Caco-2 (cell line): ENCODE results near the gene NRXN3. TPM values are rescaled to one million over a fixed set of nuclear protein-coding genes. Genes with fewer than 3 reads are reported as not detected.
"Not testable (repeated sequence)": the region's sequence is repeated elsewhere in the genome, so short reads cannot be mapped to it uniquely, and the experiment has no call there.

Source experiments
- BruUV-seq: library from RNA; stranded (reverse); fragments of 400-500 nt; replicated peaks from 2 replicates; lab custom pipeline; 2021; lab: Mats Ljungman, UMichigan
- CTCF ChIA-PET: fragments of 300-600 bp; sonication (Branson Sonifier 250); formaldehyde crosslinking; loops from one replicate; lab custom pipeline; 2022; ENCODE audit warnings: antibody characterized with exemption; lab: Charles Lee
- POLR2A ChIA-PET: fragments of 300-600 bp; sonication (Branson Sonifier 250); formaldehyde crosslinking; loops from one replicate; lab custom pipeline; 2022; ENCODE audit warnings: antibody characterized with exemption; lab: Charles Lee
- DNase-seq, 2 experiments: peaks; one replicate each; pipeline versions ENCODE4 v3.0.0 to v3.0.0-alpha.2; 2020 to 2022
- H3K27me3 ChIP-seq: replicated peaks from 2 replicates; pipeline ENCODE4 v1.6.0; 2011; ENCODE audit warnings: low read length; ENCODE audit not compliant: control insufficient read depth, insufficient read depth
- H3K36me3 ChIP-seq: 2 replicates; pipeline ENCODE4 v1.5.1; 2011; ENCODE audit warnings: low read length; ENCODE audit not compliant: control insufficient read depth, insufficient read depth
- H3K4me1 ChIP-seq: fragments of 250-450 bp; sonication (Bioruptor Pico); 2 replicates; pipeline ENCODE4 v1.5.1; 2020; ENCODE audit warnings: mild to moderate bottlenecking
- H3K4me3 ChIP-seq: 2 replicates; pipeline ENCODE4 v1.5.1; 2011; ENCODE audit warnings: low read depth, mild to moderate bottlenecking, control low read depth, low read length
- H3K9me3 ChIP-seq: fragments of 250-450 bp; sonication (Bioruptor Pico); 2 replicates; pipeline ENCODE4 v1.5.1; 2020; ENCODE audit warnings: mild to moderate bottlenecking, moderate library complexity
- H3K27ac Mint-ChIP-seq: one replicate; pipeline ENCODE4 v1.8.0; 2022; ENCODE audit warnings: mixed read lengths; ENCODE audit not compliant: unreplicated experiment
- H3K27me3 Mint-ChIP-seq: one replicate; pipeline ENCODE4 v1.8.0; 2022; ENCODE audit warnings: mixed read lengths; ENCODE audit not compliant: insufficient read depth, unreplicated experiment
- H3K36me3 Mint-ChIP-seq: one replicate; pipeline ENCODE4 v1.8.0; 2022; ENCODE audit warnings: mild to moderate bottlenecking, mixed read lengths; ENCODE audit not compliant: insufficient read depth, unreplicated experiment
- H3K4me1 Mint-ChIP-seq: one replicate; pipeline ENCODE4 v1.8.0; 2022; ENCODE audit warnings: low read depth, mixed read lengths; ENCODE audit not compliant: unreplicated experiment
- H3K4me3 Mint-ChIP-seq: one replicate; pipeline ENCODE4 v1.8.0; 2022; ENCODE audit warnings: mild to moderate bottlenecking, moderate library complexity, mixed read lengths; ENCODE audit not compliant: unreplicated experiment
- H3K9me3 Mint-ChIP-seq: one replicate; pipeline ENCODE4 v1.8.0; 2022; ENCODE audit warnings: mixed read lengths; ENCODE audit not compliant: unreplicated experiment
- intact Hi-C: fragments of 100-400 bp; cut with micrococcal nuclease; formaldehyde crosslinking; loops from one replicate; pipeline ENCODE4 v1.10.0; 2022; ENCODE audit not compliant: unreplicated experiment
- total RNA-seq: library from RNA; stranded (reverse); gene quantifications from 2 replicates; pipeline ENCODE4 v1.2.3, GENCODE V29; 2022
- TF ChIP-seq, protein P1 (sequence below), 2 experiments: fragments of 200-600 bp in 1 of 2; IDR thresholded peaks; 1 replicate in 1 of 2; 2 replicates in 1 of 2; pipeline versions ENCODE4 v1.5.1 to v1.8.0; 2011 to 2022; ENCODE audit warnings: antibody characterized with exemption in 1 of 2, control low read depth in 1 of 2, inconsistent platforms in 1 of 2, low read depth in 1 of 2, low read length in 1 of 2, mild to moderate bottlenecking in 1 of 2, moderate library complexity in 1 of 2; ENCODE audit not compliant: insufficient read depth in 1 of 2, severe bottlenecking in 1 of 2, unreplicated experiment in 1 of 2

The NRXN3 gene
- total RNA-seq, 1 experiment from 2014 or later, result 12.4 TPM

DNA sequence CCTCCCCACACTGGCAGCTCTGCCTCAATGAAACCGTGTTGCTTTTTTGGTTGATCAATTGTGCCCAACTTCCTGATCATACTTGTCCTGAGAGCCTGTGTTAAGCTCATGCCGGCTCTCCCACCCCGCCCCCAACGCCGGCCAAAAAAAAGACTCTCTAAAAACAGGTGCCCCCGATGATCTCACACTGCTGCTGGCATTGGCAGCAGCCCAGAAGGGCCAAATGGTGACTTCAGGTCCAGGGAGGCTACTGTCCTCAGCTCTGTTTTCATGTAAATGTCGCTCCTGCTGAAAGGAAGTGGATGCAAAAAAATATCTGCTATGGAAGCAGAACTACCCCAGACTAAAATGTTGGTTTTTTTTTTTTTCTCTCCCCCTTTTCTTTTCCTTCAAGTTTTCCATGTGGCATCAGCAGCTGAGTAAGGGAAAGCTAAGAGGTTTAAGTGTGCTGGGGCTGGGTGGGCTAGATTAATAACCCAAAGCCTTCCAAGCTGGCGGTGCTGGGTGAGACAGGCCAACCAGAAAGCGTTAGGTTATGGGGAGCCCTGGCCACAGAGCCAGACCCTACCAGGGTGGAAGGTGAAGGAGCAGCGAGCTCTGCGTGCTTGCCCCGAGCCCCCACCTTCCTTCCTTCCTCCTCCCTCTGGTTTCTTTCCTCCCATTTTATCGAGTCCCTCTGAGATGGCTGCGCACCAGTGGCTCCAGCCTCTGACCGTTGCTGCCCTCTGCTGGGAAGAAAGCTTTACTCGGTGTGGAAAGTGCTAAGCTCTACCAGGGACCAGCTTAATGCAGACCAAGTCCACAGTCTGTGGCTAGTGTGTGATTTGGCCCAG, 396.1 kb downstream of the NRXN3 start:
- no peaks in the 10 kb centered on the region for H3K9me3 Mint-ChIP-seq
- no peak overlapping the region for H3K27ac Mint-ChIP-seq
- H3K4me1 Mint-ChIP-seq, result no peaks in the 10 kb centered on the region
- intact Hi-C loops, result loop anchor here (1.0 to 2.0 kb wide), 3 partner anchors 118 to 543 kb away; no protein-coding TSS in a partner anchor
- no peaks in the 10 kb centered on the region for H3K36me3 ChIP-seq
- no TSS peak for BruUV-seq
- no peak overlapping the region for H3K4me3 Mint-ChIP-seq
- ChIA-PET CTCF (interaction anchor here (0.5 to 1.7 kb wide), 17 partner anchors 9 to 704 kb away, joined by 3 to 9 read pairs (median 4); no protein-coding TSS in a partner anchor), POLR2A (interaction anchor here (0.7 kb wide), 1 partner anchor 34 kb away, joined by 3 read pairs; no protein-coding TSS in a partner anchor)
- no peaks in the 10 kb centered on the region for H3K4me1 ChIP-seq
- H3K36me3 Mint-ChIP-seq, result no peaks in the 10 kb centered on the region
- H3K27me3 ChIP-seq, result no peaks in the 10 kb centered on the region
- H3K27me3 Mint-ChIP-seq, result peaks cover 9% of the 10 kb centered on the region
- TF ChIP-seq, protein P1, sequence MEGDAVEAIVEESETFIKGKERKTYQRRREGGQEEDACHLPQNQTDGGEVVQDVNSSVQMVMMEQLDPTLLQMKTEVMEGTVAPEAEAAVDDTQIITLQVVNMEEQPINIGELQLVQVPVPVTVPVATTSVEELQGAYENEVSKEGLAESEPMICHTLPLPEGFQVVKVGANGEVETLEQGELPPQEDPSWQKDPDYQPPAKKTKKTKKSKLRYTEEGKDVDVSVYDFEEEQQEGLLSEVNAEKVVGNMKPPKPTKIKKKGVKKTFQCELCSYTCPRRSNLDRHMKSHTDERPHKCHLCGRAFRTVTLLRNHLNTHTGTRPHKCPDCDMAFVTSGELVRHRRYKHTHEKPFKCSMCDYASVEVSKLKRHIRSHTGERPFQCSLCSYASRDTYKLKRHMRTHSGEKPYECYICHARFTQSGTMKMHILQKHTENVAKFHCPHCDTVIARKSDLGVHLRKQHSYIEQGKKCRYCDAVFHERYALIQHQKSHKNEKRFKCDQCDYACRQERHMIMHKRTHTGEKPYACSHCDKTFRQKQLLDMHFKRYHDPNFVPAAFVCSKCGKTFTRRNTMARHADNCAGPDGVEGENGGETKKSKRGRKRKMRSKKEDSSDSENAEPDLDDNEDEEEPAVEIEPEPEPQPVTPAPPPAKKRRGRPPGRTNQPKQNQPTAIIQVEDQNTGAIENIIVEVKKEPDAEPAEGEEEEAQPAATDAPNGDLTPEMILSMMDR (IDR thresholded peaks at IDR 0.05; ENCODE audit: insufficient read depth in 1 of 2, low read depth in 1 of 2, low read length in 1 of 2, severe bottlenecking in 1 of 2, unreplicated experiment in 1 of 2), result peak; percentile 61 to 78
- DNase-seq, result peak; percentile 68 to 75
- H3K9me3 ChIP-seq, result no peaks in the 10 kb centered on the region
- no peak overlapping the region for H3K4me3 ChIP-seq

- no peaks in the 10 kb centered on the region for H3K9me3 ChIP-seq
- no peaks in the 10 kb centered on the region for H3K36me3 ChIP-seq
- ChIA-PET CTCF (interaction anchor here (0.5 to 1.7 kb wide), 16 partner anchors 10 to 705 kb away, joined by 3 to 9 read pairs (median 4); no protein-coding TSS in a partner anchor), POLR2A (interaction anchor here (0.7 kb wide), 1 partner anchor 33 kb away, joined by 3 read pairs; no protein-coding TSS in a partner anchor)
- no peaks in the 10 kb centered on the region for H3K27me3 ChIP-seq
- Mint-ChIP-seq H3K27me3 (peaks cover 9% of the 10 kb centered on the region), H3K27ac (no peak overlapping the region), H3K9me3 (peaks cover under 1% of the 10 kb centered on the region), H3K4me3 (no peak overlapping the region), H3K36me3 (no peaks in the 10 kb centered on the region), H3K4me1 (no peaks in the 10 kb centered on the region)
- DNase-seq, result no peak
- TF ChIP-seq, protein P1 (IDR thresholded peaks at IDR 0.05; ENCODE audit: insufficient read depth in 1 of 2, low read depth in 1 of 2, low read length in 1 of 2, severe bottlenecking in 1 of 2, unreplicated experiment in 1 of 2), result no peak
- no peaks in the 10 kb centered on the region for H3K4me1 ChIP-seq
- no TSS peak for BruUV-seq
- intact Hi-C loops, result loop anchor here (1.0 to 2.0 kb wide), 3 partner anchors 119 to 544 kb away; no protein-coding TSS in a partner anchor
- no peak overlapping the region for H3K4me3 ChIP-seq
Measured at GRCh38 chr14:78566859-78567172, 396.6 kb downstream of the NRXN3 start.

GRCh38 chr14:78567343-78567742, 397.2 kb downstream of the NRXN3 start:
- ChIA-PET CTCF (interaction anchor here (1.2 kb wide), 1 partner anchor 12 kb away, joined by 8 read pairs; no protein-coding TSS in a partner anchor), POLR2A (no interaction called here)
- H3K4me1 ChIP-seq, result no peaks in the 10 kb centered on the region
- Mint-ChIP-seq H3K27ac (no peak overlapping the region), H3K36me3 (no peaks in the 10 kb centered on the region), H3K4me1 (no peaks in the 10 kb centered on the region), H3K27me3 (peaks cover 9% of the 10 kb centered on the region), H3K9me3 (peaks cover 6% of the 10 kb centered on the region), H3K4me3 (no peak overlapping the region)
- DNase-seq, result no peak
- no TSS peak for BruUV-seq
- no peaks in the 10 kb centered on the region for H3K36me3 ChIP-seq
- H3K4me3 ChIP-seq, result no peak overlapping the region
- TF ChIP-seq, protein P1 (IDR thresholded peaks at IDR 0.05; ENCODE audit: insufficient read depth in 1 of 2, low read depth in 1 of 2, low read length in 1 of 2, severe bottlenecking in 1 of 2, unreplicated experiment in 1 of 2), result no peak
- intact Hi-C loops, result loop anchor here (2.0 kb wide), 2 partner anchors 427 to 545 kb away; no protein-coding TSS in a partner anchor
- H3K27me3 ChIP-seq, result no peaks in the 10 kb centered on the region
- no peaks in the 10 kb centered on the region for H3K9me3 ChIP-seq

DNA sequence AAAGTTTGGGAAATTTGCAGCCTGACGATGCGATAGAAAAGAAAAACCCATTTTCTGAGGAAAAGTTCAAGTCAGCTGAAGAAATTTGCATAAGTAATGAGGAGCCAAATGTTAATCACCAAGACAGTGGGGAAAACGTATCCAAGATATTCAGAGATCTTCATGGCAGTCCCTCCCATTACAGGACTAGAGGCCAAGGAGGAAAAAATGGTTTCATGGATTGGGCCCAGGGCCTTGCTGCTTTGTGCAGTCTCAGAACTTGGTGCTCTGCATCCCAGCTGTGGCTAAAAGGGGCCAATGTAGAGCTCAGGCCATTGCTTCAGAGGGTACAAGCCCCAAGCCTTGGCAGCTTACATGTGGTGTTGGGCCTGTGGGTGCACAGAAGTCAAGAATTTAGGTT, 403.6 kb downstream of the NRXN3 start:
- POLR2A ChIA-PET, H3K4me3 ChIP-seq, H3K4me1 Mint-ChIP-seq, H3K36me3 ChIP-seq, DNase-seq, H3K27me3 ChIP-seq, H3K36me3 Mint-ChIP-seq, CTCF ChIA-PET, H3K4me3 Mint-ChIP-seq, H3K4me1 ChIP-seq, intact Hi-C loops, H3K27ac Mint-ChIP-seq, BruUV-seq, H3K27me3 Mint-ChIP-seq: not testable (repeated sequence)
- peaks cover 38% of the 10 kb centered on the region for H3K9me3 Mint-ChIP-seq
- peaks cover 10% of the 10 kb centered on the region for H3K9me3 ChIP-seq
